Ureter (tissue), 1 donor: ENCODE measurements around the gene TSPAN9. TPM values are rescaled to one million over a fixed set of nuclear protein-coding genes. Genes with fewer than 3 reads are reported as not detected.

ENCODE experiments used
- DNase-seq: peaks from one replicate; pipeline ENCODE4 v3.0.0-alpha.2; 2020; ENCODE audit warnings: low spot score
- total RNA-seq: library from RNA; stranded (reverse); gene quantifications from one replicate; pipeline ENCODE4 v1.2.4, GENCODE V29; 2023
- donor health status: DM: yes; HTN: yes; CAD: no.

TSPAN9 gene
- total RNA-seq, 1 donor from 2014 or later, result 53.0 TPM

GRCh38 chr12:3223601-3224529, 146.7 kb downstream of the TSPAN9 start:
- no peak for DNase-seq

- no peak for DNase-seq
These were observed 147.3 kb downstream of the TSPAN9 start for GRCh38 chr12:3224530-3224903.

GRCh38 chr12:3225154-3225795, 148.1 kb downstream of the TSPAN9 start:
- DNase-seq, result no peak

- DNase-seq, result no peak
These were observed 148.6 kb downstream of the TSPAN9 start for GRCh38 chr12:3225796-3226180.

GRCh38 chr12:3226264-3226663, 149.1 kb downstream of the TSPAN9 start:
- no peak for DNase-seq

GRCh38 chr12:3227076-3227975, 150.1 kb downstream of the TSPAN9 start:
- no peak for DNase-seq

GRCh38 chr12:3228552-3228951, 151.4 kb downstream of the TSPAN9 start:
- no peak for DNase-seq

GRCh38 chr12:3229577-3229976, 152.4 kb downstream of the TSPAN9 start:
- no peak for DNase-seq

GRCh38 chr12:3230758-3231375, 153.7 kb downstream of the TSPAN9 start:
- no peak for DNase-seq

GRCh38 chr12:3231399-3231876, 154.3 kb downstream of the TSPAN9 start:
- no peak for DNase-seq

GRCh38 chr12:3233797-3234196, 156.6 kb downstream of the TSPAN9 start:
- DNase-seq, result no peak

- DNase-seq, result no peak
These were observed 159.4 kb downstream of the TSPAN9 start for GRCh38 chr12:3236345-3237187.

GRCh38 chr12:3238196-3238595, 161.0 kb downstream of the TSPAN9 start:
- DNase-seq, result no peak

- DNase-seq, result no peak
These were observed 164.4 kb downstream of the TSPAN9 start for GRCh38 chr12:3241621-3242020.

- DNase-seq, result no peak
These were observed 165.2 kb downstream of the TSPAN9 start for GRCh38 chr12:3242199-3242863.

GRCh38 chr12:3243376-3244084, 166.4 kb downstream of the TSPAN9 start:
- no peak for DNase-seq

GRCh38 chr12:3244219-3244750, 167.1 kb downstream of the TSPAN9 start:
- no peak for DNase-seq

- no peak for DNase-seq
These were observed 169.1 kb downstream of the TSPAN9 start for GRCh38 chr12:3246253-3246652.

- no peak for DNase-seq
These were observed 169.9 kb downstream of the TSPAN9 start for GRCh38 chr12:3247077-3247476.
